ENCODE data around the gene RNF187. TPM values are rescaled to one million over a fixed set of nuclear protein-coding genes. Genes with fewer than 3 reads are reported as not detected.
A peak's percentile ranks its signal among the peaks of the same experiment; 100 is the strongest.

Gene RNF187
- 100 to 1,000 TPM in 1 of 2 donors, 10 to 100 TPM in 1; 69.5 to 106 TPM for total RNA-seq

GRCh38 chr1:228487336-228488124 is at the start of gene RNF187:
Gene RNF187, plus strand, starts transcription at chr1:228487382.
- H3K4me3 Mint-ChIP-seq, result peak within 1 kb of the TSS; percentile 96
- H3K27me3 Mint-ChIP-seq, result no peaks in the 10 kb centered on the region
- ATAC-seq, result peak; percentile 86 to 90
- H3K27ac Mint-ChIP-seq, result peak within 1 kb of the TSS; percentile 99
- H3K4me1 Mint-ChIP-seq (ENCODE audit: low read depth in 2 of 2), result peaks cover 17 to 21% of the 10 kb centered on the region in 2 donors
- no peaks in the 10 kb centered on the region for H3K9me3 Mint-ChIP-seq
- peak; percentile 92 for DNase-seq (ENCODE audit: low spot score)
- peaks cover 4% of the 10 kb centered on the region for H3K36me3 Mint-ChIP-seq

GRCh38 chr1:228437424-228437962 is 49.7 kb upstream of the RNF187 start:
- Mint-ChIP-seq H3K9me3 (no peaks in the 10 kb centered on the region), H3K4me3 (no peak overlapping the region), H3K36me3 (no peaks in the 10 kb centered on the region), H3K4me1 (ENCODE audit: low read depth in 2 of 2) (no peaks in the 10 kb centered on the region), H3K27ac (no peak overlapping the region), H3K27me3 (peaks cover 33 to 35% of the 10 kb centered on the region in 2 donors)
- ATAC-seq (no peak), DNase-seq (ENCODE audit: low spot score) (no peak)

- Mint-ChIP-seq H3K36me3 (no peaks in the 10 kb centered on the region), H3K4me3 (no peak overlapping the region), H3K27me3 (peaks cover 33 to 35% of the 10 kb centered on the region in 2 donors), H3K4me1 (ENCODE audit: low read depth in 2 of 2) (no peaks in the 10 kb centered on the region), H3K27ac (no peak overlapping the region), H3K9me3 (no peaks in the 10 kb centered on the region)
- ATAC-seq (no peak), DNase-seq (ENCODE audit: low spot score) (no peak)
These were observed 48.9 kb upstream of the RNF187 start for GRCh38 chr1:228438266-228438665.

- H3K27ac Mint-ChIP-seq, result no peak overlapping the region
- ATAC-seq (no peak), DNase-seq (ENCODE audit: low spot score) (no peak)
- no peak overlapping the region for H3K4me3 Mint-ChIP-seq
- H3K36me3 Mint-ChIP-seq, result no peaks in the 10 kb centered on the region
- no peaks in the 10 kb centered on the region for H3K9me3 Mint-ChIP-seq
- H3K4me1 Mint-ChIP-seq (ENCODE audit: low read depth in 2 of 2), result peaks cover 8 to 10% of the 10 kb centered on the region in 2 donors
- peaks cover 39 to 47% of the 10 kb centered on the region in 2 donors for H3K27me3 Mint-ChIP-seq
These were observed 46.3 kb upstream of the RNF187 start for GRCh38 chr1:228440761-228441500.

- no peaks in the 10 kb centered on the region for H3K9me3 Mint-ChIP-seq
- no peak overlapping the region for H3K27ac Mint-ChIP-seq
- DNase-seq (ENCODE audit: low spot score) (no peak), ATAC-seq (no peak)
- H3K36me3 Mint-ChIP-seq, result no peaks in the 10 kb centered on the region
- peaks cover 49 to 50% of the 10 kb centered on the region in 2 donors for H3K27me3 Mint-ChIP-seq
- no peak overlapping the region for H3K4me3 Mint-ChIP-seq
- peaks cover 8 to 10% of the 10 kb centered on the region in 2 donors for H3K4me1 Mint-ChIP-seq (ENCODE audit: low read depth in 2 of 2)
These were observed 43.8 kb upstream of the RNF187 start for GRCh38 chr1:228443395-228443794.

GRCh38 chr1:228445490-228445842 is 41.7 kb upstream of the RNF187 start:
- Mint-ChIP-seq H3K4me3 (peak overlapping the region; percentile 75), H3K9me3 (no peaks in the 10 kb centered on the region), H3K27ac (no peak overlapping the region), H3K36me3 (no peaks in the 10 kb centered on the region), H3K27me3 (peaks cover 37 to 43% of the 10 kb centered on the region in 2 donors), H3K4me1 (ENCODE audit: low read depth in 2 of 2) (peaks cover 8 to 10% of the 10 kb centered on the region in 2 donors)
- no peak for ATAC-seq
- no peak for DNase-seq (ENCODE audit: low spot score)

- H3K36me3 Mint-ChIP-seq, result no peaks in the 10 kb centered on the region
- H3K27ac Mint-ChIP-seq, result no peak overlapping the region
- H3K27me3 Mint-ChIP-seq, result peaks cover 31 to 40% of the 10 kb centered on the region in 2 donors
- no peak for DNase-seq (ENCODE audit: low spot score)
- ATAC-seq, result peak; percentile 72
- H3K9me3 Mint-ChIP-seq, result no peaks in the 10 kb centered on the region
- H3K4me1 Mint-ChIP-seq (ENCODE audit: low read depth in 2 of 2), result peaks cover 8 to 10% of the 10 kb centered on the region in 2 donors
- H3K4me3 Mint-ChIP-seq, result peak overlapping the region; percentile 75
These were observed 41.1 kb upstream of the RNF187 start for GRCh38 chr1:228445843-228446650.

GRCh38 chr1:228446852-228447251 is 40.3 kb upstream of the RNF187 start:
- Mint-ChIP-seq H3K27ac (no peak overlapping the region), H3K27me3 (peaks cover 29 to 38% of the 10 kb centered on the region in 2 donors), H3K36me3 (no peaks in the 10 kb centered on the region), H3K4me3 (no peak overlapping the region), H3K4me1 (ENCODE audit: low read depth in 2 of 2) (peaks cover 10 to 11% of the 10 kb centered on the region in 2 donors), H3K9me3 (no peaks in the 10 kb centered on the region)
- DNase-seq (ENCODE audit: low spot score) (no peak), ATAC-seq (no peak)

- peaks cover 14% of the 10 kb centered on the region in 2 donors for H3K4me1 Mint-ChIP-seq (ENCODE audit: low read depth in 2 of 2)
- no peaks in the 10 kb centered on the region for H3K36me3 Mint-ChIP-seq
- no peak overlapping the region for H3K27ac Mint-ChIP-seq
- no peak for ATAC-seq
- H3K27me3 Mint-ChIP-seq, result peaks cover 29 to 34% of the 10 kb centered on the region in 2 donors
- H3K4me3 Mint-ChIP-seq, result no peak overlapping the region
- no peak for DNase-seq (ENCODE audit: low spot score)
- no peaks in the 10 kb centered on the region for H3K9me3 Mint-ChIP-seq
These were observed 38.8 kb upstream of the RNF187 start for GRCh38 chr1:228448372-228448771.

- DNase-seq (ENCODE audit: low spot score) (no peak), ATAC-seq (no peak)
- peaks cover 12 to 21% of the 10 kb centered on the region in 2 donors for H3K4me1 Mint-ChIP-seq (ENCODE audit: low read depth in 2 of 2)
- H3K36me3 Mint-ChIP-seq, result no peaks in the 10 kb centered on the region
- peaks cover 16 to 25% of the 10 kb centered on the region in 2 donors for H3K27me3 Mint-ChIP-seq
- H3K27ac Mint-ChIP-seq, result no peak overlapping the region
- H3K4me3 Mint-ChIP-seq, result no peak overlapping the region
- H3K9me3 Mint-ChIP-seq, result no peaks in the 10 kb centered on the region
These were observed 37.0 kb upstream of the RNF187 start for GRCh38 chr1:228450200-228450599.

GRCh38 chr1:228452194-228453021 is 34.8 kb upstream of the RNF187 start:
- Mint-ChIP-seq H3K9me3 (no peaks in the 10 kb centered on the region), H3K27ac (no peak overlapping the region), H3K36me3 (no peaks in the 10 kb centered on the region), H3K4me3 (no peak overlapping the region), H3K4me1 (ENCODE audit: low read depth in 2 of 2) (peaks cover 18 to 26% of the 10 kb centered on the region in 2 donors), H3K27me3 (peaks cover 0 to 13% of the 10 kb centered on the region in 2 donors)
- DNase-seq (ENCODE audit: low spot score), result no peak
- peak in 1 of 2 donors; percentile 20 for ATAC-seq

- H3K27me3 Mint-ChIP-seq, result peaks cover 0 to 6% of the 10 kb centered on the region in 2 donors
- H3K36me3 Mint-ChIP-seq, result no peaks in the 10 kb centered on the region
- ATAC-seq (no peak), DNase-seq (ENCODE audit: low spot score) (no peak)
- H3K9me3 Mint-ChIP-seq, result no peaks in the 10 kb centered on the region
- H3K27ac Mint-ChIP-seq, result no peak overlapping the region
- H3K4me3 Mint-ChIP-seq, result no peak overlapping the region
- peaks cover 24 to 32% of the 10 kb centered on the region in 2 donors for H3K4me1 Mint-ChIP-seq (ENCODE audit: low read depth in 2 of 2)
These were observed 34.1 kb upstream of the RNF187 start for GRCh38 chr1:228453022-228453560.
